Esophagus muscularis mucosa (tissue), 3 donors: ENCODE data around the gene TUBGCP6.

ENCODE experiments used
- POLR2A ChIP-seq: fragments of 450-650 bp; IDR thresholded peaks from one replicate; pipeline ENCODE4 v1.6.1; 2017; ENCODE audit warnings: antibody characterized with exemption, moderate library complexity, mild to moderate bottlenecking, low read depth
- TF ChIP-seq, protein P1 (sequence below), 3 experiments: fragments of 200-600 bp in 2 of 3; fragments of 450-650 bp in 1 of 3; sonication (generic) in 2 of 3; IDR thresholded peaks; one replicate each; pipeline ENCODE4 v1.5.1; 2017 to 2019; ENCODE audit warnings: antibody characterized with exemption in 3 of 3, mild to moderate bottlenecking in 2 of 3, moderate library complexity in 1 of 3

DNA sequence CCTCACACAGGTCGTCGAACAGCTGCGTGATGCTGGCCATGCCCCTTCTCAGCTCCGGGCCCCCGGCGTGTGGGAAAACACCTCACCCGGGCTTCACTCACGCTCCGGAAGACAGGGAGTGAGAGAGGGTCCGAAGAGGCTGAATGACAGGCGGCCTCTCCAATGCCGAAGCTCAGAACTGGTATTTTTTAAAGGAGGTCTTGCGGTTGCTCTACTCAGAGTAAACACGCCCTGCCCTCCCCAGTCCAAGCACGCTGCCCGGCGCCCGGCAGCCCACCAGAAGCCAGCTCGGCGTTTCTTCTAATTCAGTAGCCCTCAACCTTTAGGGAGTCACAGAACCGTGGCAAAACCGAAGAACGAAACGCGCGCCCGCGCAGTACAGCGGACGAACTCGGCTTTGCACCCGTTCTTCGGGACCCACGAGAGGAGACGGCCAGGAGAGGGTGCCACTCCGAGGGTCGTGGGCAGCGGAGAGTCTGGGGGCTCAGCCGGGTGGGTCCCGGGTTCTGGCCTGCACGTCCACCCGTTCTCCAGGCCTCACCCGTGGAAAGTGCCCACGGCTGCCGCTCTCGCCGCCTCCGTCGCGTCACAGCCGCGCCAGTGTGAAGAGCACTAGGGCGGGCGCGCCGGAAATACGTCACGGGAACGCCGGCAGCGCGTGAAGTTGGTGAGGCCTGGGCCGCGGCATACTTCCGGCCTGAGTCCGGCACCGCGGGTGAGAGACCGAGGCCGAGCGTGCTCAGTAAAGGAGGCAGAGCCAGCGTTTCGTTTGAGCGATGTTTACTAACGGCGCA, at the start of gene TUBGCP6:
- peak; percentile 44 for TF ChIP-seq POLR2A
- TF ChIP-seq, protein P1, sequence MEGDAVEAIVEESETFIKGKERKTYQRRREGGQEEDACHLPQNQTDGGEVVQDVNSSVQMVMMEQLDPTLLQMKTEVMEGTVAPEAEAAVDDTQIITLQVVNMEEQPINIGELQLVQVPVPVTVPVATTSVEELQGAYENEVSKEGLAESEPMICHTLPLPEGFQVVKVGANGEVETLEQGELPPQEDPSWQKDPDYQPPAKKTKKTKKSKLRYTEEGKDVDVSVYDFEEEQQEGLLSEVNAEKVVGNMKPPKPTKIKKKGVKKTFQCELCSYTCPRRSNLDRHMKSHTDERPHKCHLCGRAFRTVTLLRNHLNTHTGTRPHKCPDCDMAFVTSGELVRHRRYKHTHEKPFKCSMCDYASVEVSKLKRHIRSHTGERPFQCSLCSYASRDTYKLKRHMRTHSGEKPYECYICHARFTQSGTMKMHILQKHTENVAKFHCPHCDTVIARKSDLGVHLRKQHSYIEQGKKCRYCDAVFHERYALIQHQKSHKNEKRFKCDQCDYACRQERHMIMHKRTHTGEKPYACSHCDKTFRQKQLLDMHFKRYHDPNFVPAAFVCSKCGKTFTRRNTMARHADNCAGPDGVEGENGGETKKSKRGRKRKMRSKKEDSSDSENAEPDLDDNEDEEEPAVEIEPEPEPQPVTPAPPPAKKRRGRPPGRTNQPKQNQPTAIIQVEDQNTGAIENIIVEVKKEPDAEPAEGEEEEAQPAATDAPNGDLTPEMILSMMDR (IDR thresholded peaks at IDR 0.05), result peak in 2 of 3 experiments; percentile 33 to 49
